KOPT-K1 (cell line): ENCODE measurements around the gene LMBR1.
"Not testable (repeated sequence)": the region's sequence is repeated elsewhere in the genome, so short reads cannot be mapped to it uniquely, and the experiment has no call there.

ENCODE experiments used
- H3K27ac ChIP-seq: fragments of 200-600 bp; sonication (generic); 2 replicates; pipeline ENCODE4 v1.5.1; 2016; ENCODE audit warnings: antibody characterized with exemption, mild to moderate bottlenecking, low read depth, low read length; ENCODE audit not compliant: poor library complexity, severe bottlenecking
- H3K36me3 ChIP-seq: fragments of 200-600 bp; sonication (generic); 2 replicates; pipeline ENCODE4 v1.5.1; 2017; ENCODE audit warnings: antibody characterized with exemption, mild to moderate bottlenecking, low read length, moderate library complexity; ENCODE audit not compliant: insufficient read depth
- H3K9me3 ChIP-seq: fragments of 200-600 bp; sonication (generic); 2 replicates; pipeline ENCODE4 v1.5.1; 2017; ENCODE audit warnings: antibody characterized with exemption, low read length, mild to moderate bottlenecking; ENCODE audit not compliant: insufficient read depth, poor library complexity, severe bottlenecking

The LMBR1 gene

DNA sequence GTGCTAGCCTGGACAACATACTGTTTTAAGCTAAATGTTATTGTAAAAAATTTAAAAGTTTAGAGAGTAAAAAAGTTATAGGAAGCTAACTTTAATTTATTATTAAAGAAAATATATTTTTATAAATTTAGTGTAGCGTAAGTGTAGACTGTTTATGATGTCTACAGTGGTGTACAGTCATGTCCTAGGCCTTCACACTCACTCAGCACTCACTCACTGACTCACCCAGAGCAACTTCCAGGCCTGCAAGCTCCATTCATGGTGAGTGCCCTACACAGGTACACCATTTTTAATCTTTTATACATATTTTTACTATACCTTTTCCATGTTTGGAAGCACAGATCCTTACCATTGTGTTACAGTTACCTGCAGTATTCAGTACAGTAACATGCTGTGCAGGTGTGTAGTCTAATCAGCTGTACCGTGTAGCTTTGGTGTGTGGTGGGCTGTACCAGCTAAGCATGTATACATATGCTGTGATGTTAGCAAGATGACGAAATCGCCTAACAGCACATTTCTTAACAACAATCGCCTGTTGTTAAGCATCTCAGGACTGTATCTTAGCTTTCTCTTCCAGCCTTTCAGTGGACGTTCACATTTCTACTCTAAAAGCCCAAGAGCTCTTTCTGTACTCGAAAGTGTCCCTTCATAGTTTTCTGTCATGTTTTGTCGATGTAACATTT, 240.0 kb downstream of the LMBR1 start:
- H3K36me3 ChIP-seq = no peaks in the 10 kb centered on the region
- H3K27ac ChIP-seq = no peak overlapping the region
- H3K9me3 ChIP-seq = no peaks in the 10 kb centered on the region

DNA sequence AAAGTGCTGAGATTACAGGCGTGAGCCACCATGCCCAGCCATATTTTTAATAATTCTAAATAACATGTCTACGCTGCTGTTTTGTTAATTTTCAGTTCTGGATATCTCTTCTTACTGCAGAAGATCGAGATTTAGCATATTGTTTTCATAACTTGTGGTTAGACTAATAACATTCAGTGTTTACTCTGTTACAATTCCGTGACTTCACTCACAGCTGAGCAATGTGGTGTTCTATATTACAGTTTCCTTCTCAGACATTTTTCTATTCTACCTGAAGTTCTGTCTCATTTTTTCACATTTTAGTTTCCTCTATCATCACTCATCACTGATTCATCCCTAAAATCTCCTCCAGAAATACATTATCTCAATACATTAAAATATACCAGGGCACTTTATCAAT, 241.5 kb downstream of the LMBR1 start:
- Histone ChIP-seq H3K9me3 (peaks cover 3% of the 10 kb centered on the region), H3K27ac (no peak overlapping the region), H3K36me3 (no peaks in the 10 kb centered on the region)

DNA sequence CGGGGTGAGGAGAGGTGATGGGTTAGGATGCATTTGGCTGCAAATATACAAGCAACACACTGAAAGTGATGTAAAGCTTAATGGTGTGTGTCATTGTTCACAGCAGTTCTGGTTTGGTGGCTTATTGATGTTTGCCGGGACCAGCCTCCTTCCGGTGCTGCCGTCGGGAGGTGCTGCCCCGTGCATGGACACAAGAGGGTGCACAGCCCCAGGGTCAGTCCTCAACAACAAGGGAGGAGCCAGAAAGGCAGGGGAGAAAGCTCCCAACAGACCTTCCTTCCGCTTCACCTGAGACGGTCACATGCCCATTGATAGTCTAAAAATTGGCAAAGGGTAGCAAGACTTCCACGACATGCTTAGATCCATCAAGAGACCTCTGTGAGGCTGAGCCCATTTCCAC, 242.9 kb downstream of the LMBR1 start:
- Histone ChIP-seq H3K9me3 (peaks cover 3% of the 10 kb centered on the region), H3K27ac (no peak overlapping the region), H3K36me3 (no peaks in the 10 kb centered on the region)

DNA sequence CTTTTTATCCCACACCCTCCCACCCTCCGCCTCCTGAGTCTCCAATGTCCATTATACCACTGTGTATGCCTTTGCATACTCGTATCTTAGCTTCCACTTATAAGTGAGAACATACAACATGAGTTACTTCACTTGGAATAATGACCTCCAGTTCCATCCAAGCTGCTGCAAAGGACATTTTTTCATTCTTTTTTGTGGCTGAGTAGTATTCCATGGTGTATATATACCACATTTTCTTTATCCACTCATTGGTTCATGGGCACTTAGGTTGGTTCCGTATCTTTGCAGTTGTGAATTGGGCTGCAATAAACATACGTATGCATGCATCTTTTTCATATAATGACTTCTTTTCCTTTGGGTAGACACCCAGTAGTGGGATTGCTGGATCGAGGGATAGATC, 245.7 kb downstream of the LMBR1 start:
- H3K36me3 ChIP-seq = not testable (repeated sequence)

DNA sequence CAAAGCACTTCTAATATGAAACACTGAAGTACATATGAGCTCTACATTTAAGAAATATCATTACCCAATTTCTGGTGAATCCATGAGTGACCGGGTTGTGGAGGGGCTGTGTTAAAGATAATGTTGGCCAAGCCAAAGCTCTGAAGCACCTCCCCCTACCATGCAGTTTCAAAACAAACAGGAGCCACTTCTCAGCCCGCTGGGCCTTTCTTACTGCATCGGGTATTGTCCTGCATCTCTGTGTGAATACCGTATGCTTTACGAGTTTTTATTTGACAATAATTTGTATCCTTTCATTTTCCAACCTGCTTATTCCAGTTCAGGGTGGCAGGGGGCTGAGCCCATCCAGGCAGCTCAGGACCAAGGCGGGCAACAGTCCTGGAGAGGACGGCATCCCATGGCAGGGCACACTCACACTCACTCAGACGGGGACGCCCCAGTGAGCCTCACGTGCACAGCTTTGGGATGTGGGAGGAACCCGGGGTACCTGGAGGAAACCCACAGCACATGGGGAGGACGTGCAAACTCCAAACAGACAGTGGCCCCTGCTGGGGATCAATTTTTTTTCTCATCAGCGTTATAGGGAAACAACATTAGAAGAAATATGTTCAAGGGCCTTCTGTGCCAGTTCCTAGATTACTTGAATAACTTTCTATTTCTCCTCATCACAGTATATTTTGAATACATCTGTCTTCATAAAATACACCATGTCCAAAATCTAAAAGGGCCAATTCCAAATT, 250.5 kb downstream of the LMBR1 start:
- Histone ChIP-seq H3K36me3 (no peaks in the 10 kb centered on the region), H3K9me3 (peaks cover 17% of the 10 kb centered on the region), H3K27ac (no peak overlapping the region)

More for the DNA sequence above, 245.7 kb downstream of the LMBR1 start:
- H3K9me3 ChIP-seq, H3K27ac ChIP-seq: not testable (repeated sequence)

DNA sequence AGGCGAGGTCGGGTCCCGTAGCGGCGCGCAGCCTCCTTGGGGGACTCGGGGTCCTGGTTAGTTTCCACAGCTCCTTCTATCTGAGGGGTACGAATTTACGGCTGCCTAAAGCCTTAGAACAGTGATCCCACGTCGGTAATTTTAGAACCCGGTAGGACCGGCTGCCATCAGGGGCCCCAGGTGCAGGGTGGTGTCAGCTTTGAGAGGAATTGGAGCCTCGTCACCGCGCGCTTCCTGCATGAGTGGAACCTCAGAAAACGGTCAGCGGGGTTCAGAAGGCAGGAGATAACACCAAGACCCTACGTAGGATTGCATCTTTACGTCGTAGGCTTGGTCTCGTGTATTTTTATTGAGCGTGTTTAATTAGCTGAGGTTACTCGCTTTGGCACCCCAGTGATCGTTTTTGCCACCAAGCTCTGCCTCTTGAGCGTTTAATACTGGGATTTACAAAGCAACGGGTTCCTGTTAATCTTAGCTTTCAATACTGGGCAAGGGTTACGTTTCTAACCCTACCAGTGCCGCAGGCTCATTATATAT, 252.0 kb downstream of the LMBR1 start:
- peaks cover 17% of the 10 kb centered on the region for H3K9me3 ChIP-seq
- no peaks in the 10 kb centered on the region for H3K36me3 ChIP-seq
- H3K27ac ChIP-seq = no peak overlapping the region

DNA sequence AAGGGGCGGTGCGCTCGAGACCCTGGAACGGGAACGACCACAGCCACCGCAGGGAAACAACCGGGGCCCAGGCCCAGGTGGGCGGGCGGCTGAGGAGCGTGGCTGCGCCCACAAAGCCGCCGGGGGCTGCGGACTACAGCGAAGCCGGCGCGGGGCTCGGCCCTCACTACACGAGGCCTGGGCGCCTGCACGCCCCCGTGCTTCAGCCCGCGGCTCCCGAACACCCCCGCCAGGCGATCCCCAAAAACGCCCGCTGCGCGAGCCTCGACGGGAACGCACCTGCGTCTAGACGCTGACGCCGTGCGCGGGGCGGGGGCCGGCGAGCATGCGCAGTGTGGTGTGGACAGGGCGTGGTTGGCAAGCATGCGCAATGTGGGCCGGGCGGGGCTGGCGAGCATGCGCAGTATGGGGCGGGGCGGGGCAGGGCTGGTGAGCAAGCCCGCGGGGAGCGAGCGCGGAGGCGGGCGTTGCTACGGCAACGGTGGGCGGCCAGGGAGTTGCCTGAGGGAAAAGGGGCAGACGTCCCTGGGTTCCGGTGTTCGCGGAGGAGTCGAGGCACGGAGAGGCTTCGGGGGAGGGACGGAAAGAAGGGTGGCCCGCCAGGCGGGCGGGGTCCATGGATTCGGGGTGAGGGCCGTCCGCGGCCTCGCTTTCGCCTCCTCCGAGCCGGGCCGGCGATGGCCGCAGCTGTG, 252.6 kb downstream of the LMBR1 start, which contains the start of gene RNF32:
RNF32 (plus strand) TSS at position 518 of the 692 bp plus-strand sequence. CDS start 3,104 bp downstream, outside the sequence.
- H3K9me3 ChIP-seq = peaks cover 17% of the 10 kb centered on the region
- H3K27ac ChIP-seq = no peak within 1 kb of the TSS
- H3K36me3 ChIP-seq = no peaks in the 10 kb centered on the region

DNA sequence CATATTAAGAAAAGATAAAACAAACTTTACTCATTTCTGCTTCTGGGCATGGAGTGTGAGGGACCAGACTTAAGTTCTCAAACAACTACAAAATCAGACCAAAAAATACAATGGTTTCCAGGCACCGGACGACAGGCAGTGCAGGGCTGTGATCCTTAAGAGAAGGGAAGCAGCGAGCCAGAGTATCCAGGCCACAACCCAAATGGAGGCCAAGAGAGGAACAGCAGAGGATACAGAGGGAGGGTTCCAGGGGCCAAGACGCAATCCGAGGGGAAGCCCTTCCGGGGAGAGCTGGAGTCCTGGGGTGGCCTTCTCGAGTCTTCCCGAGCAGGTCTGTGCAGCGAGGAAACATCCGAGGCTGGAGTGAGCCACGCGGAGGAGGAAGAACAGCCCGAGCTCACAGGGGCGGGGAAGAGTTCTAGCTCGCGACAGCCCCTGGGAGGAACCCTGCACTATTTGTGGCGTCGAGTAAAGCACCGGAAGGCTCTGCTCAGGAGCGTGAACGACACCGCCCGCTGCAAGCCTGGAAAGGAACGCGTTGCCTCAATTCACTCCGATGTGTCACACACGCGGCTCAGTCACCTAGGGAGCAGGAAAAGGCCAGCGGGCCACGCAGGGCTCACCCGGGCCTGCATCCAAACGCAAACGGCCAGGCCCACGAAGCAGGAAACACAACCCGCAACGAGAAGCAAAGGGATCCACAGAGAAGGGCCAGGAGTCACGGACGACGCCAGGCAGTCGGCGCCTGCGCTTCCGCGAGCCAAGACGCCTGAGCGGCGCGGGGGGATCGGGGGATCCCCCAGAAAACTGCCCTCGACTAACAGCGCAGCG, 253.3 kb downstream of the LMBR1 start:
- Histone ChIP-seq H3K36me3 (no peaks in the 10 kb centered on the region), H3K9me3 (peaks cover 17% of the 10 kb centered on the region), H3K27ac (no peak overlapping the region)

DNA sequence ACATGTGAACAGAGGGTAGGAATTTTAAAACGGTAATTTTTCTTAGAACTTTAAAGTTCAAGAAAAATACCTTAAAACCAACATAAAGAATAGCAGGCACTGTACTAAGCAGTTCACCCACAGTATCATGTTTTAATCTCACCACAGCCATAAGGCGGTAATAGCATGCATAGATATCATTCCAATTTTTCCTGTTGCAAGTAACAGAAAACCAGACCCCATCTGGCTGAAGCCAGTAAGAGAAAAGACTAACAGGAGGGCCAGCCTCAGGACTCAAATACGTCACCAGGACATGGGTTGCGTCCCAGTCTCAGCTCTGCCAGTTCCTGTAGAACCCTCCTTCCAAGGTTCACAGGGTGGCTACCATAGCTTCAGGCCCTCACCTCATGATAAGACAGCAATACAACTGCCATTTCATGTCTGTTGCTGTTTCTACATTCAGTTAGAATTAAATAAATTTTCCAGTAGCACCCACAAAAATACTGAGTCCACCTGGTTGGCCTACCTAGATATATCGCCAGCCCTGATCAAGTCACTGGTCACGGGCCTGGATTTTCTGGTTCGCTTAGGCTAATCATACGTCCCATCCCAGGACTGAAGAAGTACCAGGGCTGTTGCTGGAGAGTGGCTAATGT, 254.4 kb downstream of the LMBR1 start:
- Histone ChIP-seq H3K27ac (no peak overlapping the region), H3K36me3 (no peaks in the 10 kb centered on the region), H3K9me3 (peaks cover 17% of the 10 kb centered on the region)

DNA sequence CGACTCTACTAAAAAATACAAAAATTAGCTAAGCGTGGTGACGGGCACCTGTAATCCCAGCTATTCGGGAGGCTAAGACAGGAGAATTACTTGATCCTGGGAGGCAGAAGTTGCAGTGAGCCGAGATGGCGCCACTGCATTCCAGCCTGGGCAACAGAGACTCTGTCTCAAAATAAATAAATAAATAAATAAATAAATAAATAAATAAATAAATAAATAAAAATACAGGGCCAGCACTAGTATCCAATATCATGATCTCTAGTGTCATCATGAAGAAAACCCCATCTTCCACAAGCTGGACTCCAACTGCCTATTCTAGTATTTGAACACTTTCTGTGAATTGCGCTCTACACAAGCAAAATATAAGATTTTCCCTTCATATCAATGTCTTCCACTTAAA, 255.9 kb downstream of the LMBR1 start:
- H3K27ac ChIP-seq, H3K36me3 ChIP-seq: not testable (repeated sequence)
- peaks cover 17% of the 10 kb centered on the region for H3K9me3 ChIP-seq

DNA sequence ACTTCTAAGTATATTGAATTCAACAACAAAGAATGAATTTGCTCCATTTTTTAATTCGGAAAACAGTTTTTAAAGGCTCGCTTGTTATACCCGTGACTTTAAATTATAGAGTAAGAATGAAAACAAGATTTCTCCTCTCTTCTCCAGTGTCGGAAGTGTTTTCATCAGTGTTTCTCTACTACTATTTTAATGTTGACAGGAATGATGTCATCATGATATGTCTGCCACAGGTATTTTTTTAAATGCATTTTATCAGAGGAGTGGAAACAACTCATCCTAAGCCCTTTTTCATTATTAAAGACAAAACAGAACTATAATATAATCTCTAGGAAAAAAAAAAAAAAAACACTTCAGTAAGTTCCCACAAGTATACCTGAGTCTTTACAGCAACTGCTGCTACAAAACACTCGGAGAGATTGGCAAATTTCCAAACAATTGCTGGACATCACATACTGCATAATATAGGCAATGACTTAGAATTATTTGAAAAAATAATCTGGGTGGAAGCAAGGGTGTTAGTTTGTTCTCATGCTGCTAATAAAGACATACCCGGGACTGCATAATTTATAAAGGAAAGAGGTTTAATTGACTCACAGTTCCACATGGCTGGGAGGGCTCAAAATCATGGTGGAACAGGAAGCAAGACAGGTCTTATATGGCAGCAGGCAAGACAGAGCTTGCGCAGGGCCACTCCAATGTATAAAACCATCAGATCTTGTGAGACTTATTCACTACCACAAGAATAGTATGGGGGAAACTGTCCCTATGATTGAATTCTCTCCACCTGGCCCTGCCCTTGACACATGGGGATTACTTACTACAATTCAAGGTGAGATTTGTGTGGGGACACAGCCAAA, 257.2 kb downstream of the LMBR1 start:
- Histone ChIP-seq H3K27ac (no peak overlapping the region), H3K9me3 (peaks cover 11% of the 10 kb centered on the region), H3K36me3 (no peaks in the 10 kb centered on the region)

DNA sequence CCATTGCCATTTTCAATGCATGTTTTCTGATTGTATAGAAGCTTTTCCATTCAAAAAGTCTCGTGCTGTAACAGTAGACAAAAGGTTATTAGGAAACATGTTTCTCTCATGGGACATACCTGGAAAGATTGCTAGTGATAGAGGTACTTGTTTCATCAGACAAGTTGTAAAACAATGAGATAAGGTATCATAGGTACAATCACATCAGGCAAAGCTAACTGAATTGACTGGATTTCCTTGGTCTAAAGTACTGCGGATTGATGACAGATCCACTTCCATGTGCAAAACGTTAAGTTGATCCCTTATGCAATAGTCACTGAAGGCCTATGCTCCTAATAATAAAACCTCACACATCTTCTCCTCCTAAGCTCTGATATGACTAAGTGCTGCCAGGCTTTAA, 258.9 kb downstream of the LMBR1 start:
- H3K36me3 ChIP-seq = no peaks in the 10 kb centered on the region
- H3K27ac ChIP-seq = no peak overlapping the region

DNA sequence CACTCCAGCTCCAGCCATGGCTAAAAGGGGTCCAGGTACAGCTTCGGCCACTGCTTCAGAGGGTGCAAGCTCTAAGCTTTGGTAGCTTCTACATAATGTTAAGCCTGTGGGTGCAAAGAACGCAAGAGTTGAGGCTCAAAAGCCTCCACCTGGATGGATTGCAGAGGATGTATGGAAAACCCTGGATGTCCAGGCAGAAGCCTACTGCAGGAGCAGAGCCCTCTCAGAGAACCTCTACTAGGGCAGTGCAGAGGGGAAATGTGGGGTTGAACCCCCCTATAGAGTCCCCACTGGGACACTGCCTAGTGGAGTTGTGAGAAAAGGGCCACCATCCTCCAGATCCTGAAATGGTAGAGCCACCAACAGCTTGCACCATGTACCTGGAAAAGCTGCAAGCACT, 263.1 kb downstream of the LMBR1 start:
- Histone ChIP-seq H3K36me3 (no peaks in the 10 kb centered on the region), H3K9me3 (peaks cover 26% of the 10 kb centered on the region), H3K27ac (no peak overlapping the region)

More for the DNA sequence above, 258.9 kb downstream of the LMBR1 start:
- peaks cover 14% of the 10 kb centered on the region for H3K9me3 ChIP-seq
